ENCODE results near the gene ABCC1.

- TF ChIP-seq CTCF (conservative IDR thresholded peaks at IDR 0.05; ENCODE audit: low read depth, low read length) (no peak), EZH2 (IDR thresholded peaks at IDR 0.05; ENCODE audit: low read length, unreplicated experiment) (no peak)
Measured at GRCh38 chr16:16107839-16108238, 158.4 kb downstream of the ABCC1 start.

Data from PC-3 (cell line).